ENCODE measurements around the gene NELFB. TPM values are rescaled to one million over a fixed set of nuclear protein-coding genes. Genes with fewer than 3 reads are reported as not detected.

NELFB gene
- total RNA-seq, 1 experiment from 2014 or later = 40.5 TPM

DNA sequence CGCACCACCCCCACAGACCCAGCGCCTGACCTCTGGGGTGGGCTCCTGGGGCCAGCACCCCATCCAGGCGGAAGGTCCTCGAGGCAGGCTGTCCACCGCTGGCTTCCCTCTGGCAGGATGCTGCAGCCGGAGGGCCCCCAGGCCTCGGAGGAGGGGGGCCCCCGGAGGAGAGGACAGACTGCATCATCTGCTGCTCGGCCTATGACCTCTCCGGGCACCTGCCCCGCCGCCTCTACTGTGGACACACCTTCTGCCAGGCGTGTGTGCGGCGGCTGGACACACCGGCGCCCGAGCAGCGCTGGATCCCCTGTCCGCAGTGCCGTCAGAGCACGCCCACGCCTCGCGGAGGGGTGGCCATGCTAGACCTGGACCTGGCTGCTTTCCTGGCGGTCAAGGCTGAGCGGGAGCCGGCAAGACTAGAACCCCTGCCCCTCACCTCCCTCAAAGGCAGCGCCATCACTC, 26.6 kb upstream of the NELFB start:
- DNase-seq (ENCODE audit: unreplicated experiment) = no peak
- CTCF ChIA-PET = interaction anchor here (0.6 to 2.7 kb wide), 4 partner anchors 33 to 348 kb away, joined by 3 to 14 read pairs (median 4); no protein-coding TSS in a partner anchor

DNA sequence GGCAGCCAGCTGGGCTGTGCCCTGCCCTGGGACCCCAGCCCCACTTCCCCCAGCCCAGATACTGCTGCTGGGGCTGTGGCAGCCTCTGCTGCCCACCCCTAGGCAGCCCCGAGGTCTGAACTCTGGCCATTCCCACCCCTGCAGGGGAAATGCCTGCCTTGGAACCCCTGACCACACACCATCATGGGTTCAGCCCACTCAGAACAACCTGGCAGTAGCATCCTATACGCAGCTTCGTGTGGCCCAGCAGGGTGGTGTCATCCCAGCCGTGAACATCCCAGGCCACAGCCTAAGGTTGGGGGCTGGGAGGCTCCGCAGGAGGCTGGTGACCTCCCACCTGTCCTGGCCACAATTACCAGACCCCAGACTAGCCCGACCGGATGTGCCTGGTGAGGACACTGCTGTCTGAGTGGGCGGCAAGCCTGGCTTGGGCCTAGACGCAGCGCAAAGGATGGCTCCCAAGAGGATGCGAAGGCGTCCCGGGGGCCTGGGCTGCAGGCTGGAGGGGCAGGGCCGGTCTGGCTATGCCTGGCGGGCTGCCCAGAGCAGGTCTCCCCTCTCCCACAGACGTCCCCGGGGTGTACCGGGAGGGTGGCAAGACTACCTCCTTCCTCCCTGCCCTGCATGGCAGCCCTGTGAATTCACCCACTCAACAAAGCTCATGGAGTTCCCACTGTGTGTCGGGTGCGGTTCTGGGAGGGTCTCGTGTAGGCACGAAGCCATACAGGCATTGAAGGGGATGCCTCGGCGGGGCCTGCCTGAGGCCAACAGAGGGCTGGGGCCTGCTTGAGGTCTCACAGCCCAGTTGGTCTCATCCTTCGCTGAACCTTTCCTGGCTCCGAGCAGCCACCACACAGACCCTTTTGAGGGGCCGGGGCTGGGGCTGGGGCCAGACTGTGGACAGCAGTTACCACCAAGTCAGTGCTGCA, 25.9 kb upstream of the NELFB start:
- BruUV-seq (replicated peaks) = no TSS peak
- DNase-seq (ENCODE audit: unreplicated experiment) = no peak
- intact Hi-C loops (cut with micrococcal nuclease) = loop anchor here (10.0 kb wide), 2 partner anchors 54 to 184 kb away; partner anchors contain the start of genes LRRC26, NPDC1 and TMEM210
- Mint-ChIP-seq H3K36me3 (ENCODE audit: insufficient read depth, unreplicated experiment) (no peaks in the 10 kb centered on the region), H3K9me3 (ENCODE audit: unreplicated experiment) (no peaks in the 10 kb centered on the region), H3K4me1 (ENCODE audit: insufficient read depth, unreplicated experiment) (peaks cover 15% of the 10 kb centered on the region), H3K27me3 (ENCODE audit: insufficient read depth, unreplicated experiment) (no peaks in the 10 kb centered on the region), H3K4me3 (ENCODE audit: unreplicated experiment) (no peak overlapping the region), H3K27ac (ENCODE audit: low read depth, unreplicated experiment) (no peak overlapping the region)
- POLR2A ChIA-PET = interaction anchor here (1.0 kb wide), 1 partner anchor 41 kb away, joined by 3 read pairs; no protein-coding TSS in a partner anchor
- CTCF ChIA-PET = interaction anchor here (0.6 kb wide), 2 partner anchors 328 to 470 kb away, joined by 3 to 4 read pairs; no protein-coding TSS in a partner anchor
- TF ChIP-seq, protein P1, sequence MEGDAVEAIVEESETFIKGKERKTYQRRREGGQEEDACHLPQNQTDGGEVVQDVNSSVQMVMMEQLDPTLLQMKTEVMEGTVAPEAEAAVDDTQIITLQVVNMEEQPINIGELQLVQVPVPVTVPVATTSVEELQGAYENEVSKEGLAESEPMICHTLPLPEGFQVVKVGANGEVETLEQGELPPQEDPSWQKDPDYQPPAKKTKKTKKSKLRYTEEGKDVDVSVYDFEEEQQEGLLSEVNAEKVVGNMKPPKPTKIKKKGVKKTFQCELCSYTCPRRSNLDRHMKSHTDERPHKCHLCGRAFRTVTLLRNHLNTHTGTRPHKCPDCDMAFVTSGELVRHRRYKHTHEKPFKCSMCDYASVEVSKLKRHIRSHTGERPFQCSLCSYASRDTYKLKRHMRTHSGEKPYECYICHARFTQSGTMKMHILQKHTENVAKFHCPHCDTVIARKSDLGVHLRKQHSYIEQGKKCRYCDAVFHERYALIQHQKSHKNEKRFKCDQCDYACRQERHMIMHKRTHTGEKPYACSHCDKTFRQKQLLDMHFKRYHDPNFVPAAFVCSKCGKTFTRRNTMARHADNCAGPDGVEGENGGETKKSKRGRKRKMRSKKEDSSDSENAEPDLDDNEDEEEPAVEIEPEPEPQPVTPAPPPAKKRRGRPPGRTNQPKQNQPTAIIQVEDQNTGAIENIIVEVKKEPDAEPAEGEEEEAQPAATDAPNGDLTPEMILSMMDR (IDR thresholded peaks at IDR 0.05; ENCODE audit: unreplicated experiment) = no peak

More for the DNA sequence above, 26.6 kb upstream of the NELFB start:
- intact Hi-C loops (cut with micrococcal nuclease) = loop anchor here (10.0 kb wide), 2 partner anchors 54 to 184 kb away; partner anchors contain the start of genes LRRC26, NPDC1 and TMEM210
- no peak overlapping the region for H3K4me3 Mint-ChIP-seq (ENCODE audit: unreplicated experiment)
- no peaks in the 10 kb centered on the region for H3K36me3 Mint-ChIP-seq (ENCODE audit: insufficient read depth, unreplicated experiment)
- H3K27ac Mint-ChIP-seq (ENCODE audit: low read depth, unreplicated experiment) = no peak overlapping the region
- POLR2A ChIA-PET = interaction anchor here (2.4 to 5.7 kb wide), 3 partner anchors 12 to 113 kb away, joined by 8 to 57 read pairs (median 29); partner anchors contain the start of genes ANAPC2, SSNA1 and TUBB4B
- H3K9me3 Mint-ChIP-seq (ENCODE audit: unreplicated experiment) = no peaks in the 10 kb centered on the region
- peaks cover 15% of the 10 kb centered on the region for H3K4me1 Mint-ChIP-seq (ENCODE audit: insufficient read depth, unreplicated experiment)
- no TSS peak for BruUV-seq (replicated peaks)
- no peaks in the 10 kb centered on the region for H3K27me3 Mint-ChIP-seq (ENCODE audit: insufficient read depth, unreplicated experiment)
- TF ChIP-seq, protein P1 (IDR thresholded peaks at IDR 0.05; ENCODE audit: unreplicated experiment) = no peak

DNA sequence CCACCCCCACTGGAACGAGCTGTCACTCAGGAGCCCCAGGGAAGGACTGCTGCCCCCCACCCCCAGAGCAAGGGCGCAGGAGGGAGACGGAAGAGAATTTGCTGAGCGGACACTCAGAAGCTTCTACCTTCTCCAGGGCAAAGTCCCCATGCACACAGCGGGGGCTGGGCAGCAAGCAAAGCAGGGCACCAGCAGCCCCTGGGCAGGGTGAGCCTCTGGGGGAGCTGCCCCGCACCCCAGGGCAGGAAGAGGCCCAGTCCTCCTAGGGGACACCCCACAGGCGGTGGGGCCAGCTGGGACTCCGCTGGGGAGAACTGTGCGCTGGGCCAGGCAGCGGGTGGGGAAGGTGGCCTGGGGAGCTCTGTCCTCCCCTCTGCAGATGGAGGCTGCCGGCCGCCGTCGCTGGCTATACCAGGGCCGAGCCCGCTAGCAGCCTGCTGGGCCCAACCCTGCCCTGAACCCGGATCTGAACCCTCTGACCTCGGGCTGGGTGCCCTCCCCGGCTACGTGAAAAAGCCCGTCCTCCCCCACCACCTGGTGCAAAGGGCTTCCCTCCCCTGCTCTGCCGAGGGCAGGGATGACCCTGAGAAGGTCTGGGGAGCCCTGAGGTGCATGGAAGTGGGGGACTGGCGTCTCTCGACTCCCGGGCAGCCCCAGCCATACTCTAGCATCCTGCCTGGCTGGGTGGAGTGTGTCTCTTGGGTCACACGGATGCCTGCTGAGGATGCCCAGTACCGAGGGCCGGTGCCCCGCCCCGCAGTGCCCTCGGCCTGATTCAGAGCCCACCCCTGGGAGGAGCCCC, 25.0 kb upstream of the NELFB start:
- Mint-ChIP-seq H3K4me1 (ENCODE audit: insufficient read depth, unreplicated experiment) (peaks cover 15% of the 10 kb centered on the region), H3K27me3 (ENCODE audit: insufficient read depth, unreplicated experiment) (no peaks in the 10 kb centered on the region), H3K4me3 (ENCODE audit: unreplicated experiment) (no peak overlapping the region), H3K9me3 (ENCODE audit: unreplicated experiment) (no peaks in the 10 kb centered on the region), H3K36me3 (ENCODE audit: insufficient read depth, unreplicated experiment) (peaks cover 4% of the 10 kb centered on the region), H3K27ac (ENCODE audit: low read depth, unreplicated experiment) (no peak overlapping the region)
- TF ChIP-seq, protein P1 (IDR thresholded peaks at IDR 0.05; ENCODE audit: unreplicated experiment) = no peak
- no TSS peak for BruUV-seq (replicated peaks)
- POLR2A ChIA-PET = interaction anchor here (1.0 kb wide), 1 partner anchor 42 kb away, joined by 3 read pairs; no protein-coding TSS in a partner anchor
- intact Hi-C loops (cut with micrococcal nuclease) = loop anchor here (10.0 kb wide), 2 partner anchors 55 to 185 kb away; partner anchors contain the start of genes LRRC26, NPDC1 and TMEM210
- DNase-seq (ENCODE audit: unreplicated experiment) = no peak
- CTCF ChIA-PET = interaction anchor here (0.6 to 0.7 kb wide), 3 partner anchors 67 to 471 kb away, joined by 3 to 6 read pairs (median 3); no protein-coding TSS in a partner anchor
